ENCODE measurements around the gene CHRM4. TPM values are rescaled to one million over a fixed set of nuclear protein-coding genes. Genes with fewer than 3 reads are reported as not detected.
"Not testable (repeated sequence)": the region's sequence is repeated elsewhere in the genome, so short reads cannot be mapped to it uniquely, and the experiment has no call there.

CHRM4 gene
- polyA plus RNA-seq, 3 donors from 2014 or later = 0.31 to 0.51 TPM; not detected in 1

GRCh38 chr11:46375392-46376101, 16.0 kb downstream of the CHRM4 start:
- Mint-ChIP-seq H3K4me3 (no peak overlapping the region), H3K27me3 (ENCODE audit: low read depth in 3 of 3) (peaks cover 2 to 3% (median 2%) of the 10 kb centered on the region in 3 donors), H3K27ac (no peak overlapping the region), H3K36me3 (peaks cover 0 to 11% (median 0%) of the 10 kb centered on the region in 3 donors), H3K9me3 (no peaks in the 10 kb centered on the region), H3K4me1 (peaks cover 14 to 16% of the 10 kb centered on the region in 2 donors)
- DNase-seq = no peak

GRCh38 chr11:46374815-46375214, 16.8 kb downstream of the CHRM4 start:
- Mint-ChIP-seq H3K27ac (no peak overlapping the region), H3K27me3 (ENCODE audit: low read depth in 3 of 3) (peaks cover 0 to 4% (median 3%) of the 10 kb centered on the region in 3 donors), H3K9me3 (no peaks in the 10 kb centered on the region), H3K36me3 (peaks cover 0 to 16% (median 3%) of the 10 kb centered on the region in 3 donors), H3K4me1 (peaks cover 14 to 17% of the 10 kb centered on the region in 2 donors), H3K4me3 (no peak overlapping the region)
- DNase-seq = no peak

GRCh38 chr11:46373787-46374740, 17.5 kb downstream of the CHRM4 start:
- Mint-ChIP-seq H3K4me1 (peaks cover 7 to 16% of the 10 kb centered on the region in 2 donors), H3K36me3 (peaks cover 0 to 20% (median 7%) of the 10 kb centered on the region in 3 donors), H3K27ac (no peak overlapping the region), H3K27me3 (ENCODE audit: low read depth in 3 of 3) (peaks cover 0 to 7% (median 0%) of the 10 kb centered on the region in 3 donors), H3K9me3 (no peaks in the 10 kb centered on the region), H3K4me3 (no peak overlapping the region)
- DNase-seq = no peak

GRCh38 chr11:46372501-46372900, 19.1 kb downstream of the CHRM4 start:
- not testable (repeated sequence) for H3K9me3 Mint-ChIP-seq; DNase-seq; H3K27me3 Mint-ChIP-seq (ENCODE audit: low read depth in 3 of 3)

GRCh38 chr11:46372086-46372485, 19.5 kb downstream of the CHRM4 start:
- Mint-ChIP-seq H3K27ac (peak overlapping the region in 1 of 6 donors; percentile 22), H3K4me1 (peaks cover 15 to 16% of the 10 kb centered on the region in 2 donors), H3K4me3 (no peak overlapping the region), H3K27me3 (ENCODE audit: low read depth in 3 of 3) (peaks cover 0 to 8% (median 2%) of the 10 kb centered on the region in 3 donors), H3K9me3 (no peaks in the 10 kb centered on the region), H3K36me3 (peaks cover 0 to 18% (median 7%) of the 10 kb centered on the region in 3 donors)
- DNase-seq = no peak

More at GRCh38 chr11:46372501-46372900, 19.1 kb downstream of the CHRM4 start:
- Mint-ChIP-seq H3K27ac (peak overlapping the region in 1 of 6 donors; percentile 22), H3K4me1 (peaks cover 12% of the 10 kb centered on the region in 2 donors), H3K36me3 (peaks cover 0 to 22% (median 7%) of the 10 kb centered on the region in 3 donors)
- not testable (repeated sequence) for H3K4me3 Mint-ChIP-seq

GRCh38 chr11:46371262-46371661, 20.3 kb downstream of the CHRM4 start:
- peaks cover 15 to 18% of the 10 kb centered on the region in 2 donors for H3K4me1 Mint-ChIP-seq
- not testable (repeated sequence) for H3K9me3 Mint-ChIP-seq; H3K27me3 Mint-ChIP-seq (ENCODE audit: low read depth in 3 of 3); H3K27ac Mint-ChIP-seq; DNase-seq; H3K4me3 Mint-ChIP-seq
- peaks cover 0 to 18% (median 7%) of the 10 kb centered on the region in 3 donors for H3K36me3 Mint-ChIP-seq

GRCh38 chr11:46370253-46370652, 21.3 kb downstream of the CHRM4 start:
- Mint-ChIP-seq H3K4me1 (peaks cover 23 to 26% of the 10 kb centered on the region in 2 donors), H3K27me3 (ENCODE audit: low read depth in 3 of 3) (peaks cover 0 to 8% (median 2%) of the 10 kb centered on the region in 3 donors)

GRCh38 chr11:46369458-46370152, 22.0 kb downstream of the CHRM4 start:
- peaks cover 0 to 18% (median 7%) of the 10 kb centered on the region in 3 donors for H3K36me3 Mint-ChIP-seq
- peaks cover 29 to 32% of the 10 kb centered on the region in 2 donors for H3K4me1 Mint-ChIP-seq
- H3K27me3 Mint-ChIP-seq (ENCODE audit: low read depth in 3 of 3) = peaks cover 0 to 10% (median 4%) of the 10 kb centered on the region in 3 donors
- H3K4me3 Mint-ChIP-seq = no peak overlapping the region
- no peak for DNase-seq
- no peaks in the 10 kb centered on the region for H3K9me3 Mint-ChIP-seq
- H3K27ac Mint-ChIP-seq = no peak overlapping the region

More at GRCh38 chr11:46370253-46370652, 21.3 kb downstream of the CHRM4 start:
- Mint-ChIP-seq H3K27ac (peak overlapping the region in 2 of 6 donors; percentile 30 to 39), H3K9me3 (no peaks in the 10 kb centered on the region), H3K4me3 (no peak overlapping the region), H3K36me3 (peaks cover 0 to 18% (median 7%) of the 10 kb centered on the region in 3 donors)
- no peak for DNase-seq

- H3K27ac Mint-ChIP-seq = no peak overlapping the region
These were observed 23.7 kb downstream of the CHRM4 start for GRCh38 chr11:46367916-46368267.

GRCh38 chr11:46367244-46367915, 24.2 kb downstream of the CHRM4 start:
- Mint-ChIP-seq H3K27ac (peak overlapping the region in 2 of 6 donors; percentile 5 to 64), H3K4me1 (peaks cover 50 to 55% of the 10 kb centered on the region in 2 donors), H3K36me3 (peaks cover 0 to 18% (median 7%) of the 10 kb centered on the region in 3 donors), H3K27me3 (ENCODE audit: low read depth in 3 of 3) (peaks cover 1 to 10% (median 4%) of the 10 kb centered on the region in 3 donors), H3K4me3 (peak overlapping the region in 1 of 5 donors; percentile 52), H3K9me3 (no peaks in the 10 kb centered on the region)
- DNase-seq = peak; percentile 71 to 78 (median 72)

More at GRCh38 chr11:46367916-46368267, 23.7 kb downstream of the CHRM4 start:
- peaks cover 45 to 49% of the 10 kb centered on the region in 2 donors for H3K4me1 Mint-ChIP-seq
- H3K9me3 Mint-ChIP-seq = no peaks in the 10 kb centered on the region
- H3K4me3 Mint-ChIP-seq = no peak overlapping the region
- peaks cover 1 to 10% (median 4%) of the 10 kb centered on the region in 3 donors for H3K27me3 Mint-ChIP-seq (ENCODE audit: low read depth in 3 of 3)
- no peak for DNase-seq
- H3K36me3 Mint-ChIP-seq = peaks cover 0 to 18% (median 7%) of the 10 kb centered on the region in 3 donors

- peak overlapping the region in 2 of 6 donors; percentile 5 to 45 for H3K27ac Mint-ChIP-seq
- H3K4me1 Mint-ChIP-seq = peaks cover 56 to 61% of the 10 kb centered on the region in 2 donors
- no peak for DNase-seq
- peaks cover 0 to 18% (median 7%) of the 10 kb centered on the region in 3 donors for H3K36me3 Mint-ChIP-seq
- H3K9me3 Mint-ChIP-seq = no peaks in the 10 kb centered on the region
- H3K27me3 Mint-ChIP-seq (ENCODE audit: low read depth in 3 of 3) = peaks cover 1 to 11% (median 4%) of the 10 kb centered on the region in 3 donors
- peak overlapping the region in 1 of 5 donors; percentile 13 for H3K4me3 Mint-ChIP-seq
These were observed 24.9 kb downstream of the CHRM4 start for GRCh38 chr11:46366661-46367161.

GRCh38 chr11:46366260-46366659, 25.3 kb downstream of the CHRM4 start:
- no peak for DNase-seq
- peaks cover 0 to 15% (median 7%) of the 10 kb centered on the region in 3 donors for H3K36me3 Mint-ChIP-seq
- peaks cover 1 to 13% (median 5%) of the 10 kb centered on the region in 3 donors for H3K27me3 Mint-ChIP-seq (ENCODE audit: low read depth in 3 of 3)
- H3K27ac Mint-ChIP-seq = peak overlapping the region in 2 of 6 donors; percentile 45 to 80
- H3K4me1 Mint-ChIP-seq = peaks cover 61 to 66% of the 10 kb centered on the region in 2 donors
- H3K4me3 Mint-ChIP-seq = no peak overlapping the region
- H3K9me3 Mint-ChIP-seq = no peaks in the 10 kb centered on the region

Measured in immature natural killer cell (primary cell).